Spleen (tissue), 11 donors: ENCODE measurements around the gene SP6. TPM values are rescaled to one million over a fixed set of nuclear protein-coding genes. Genes with fewer than 3 reads are reported as not detected.

Experiments used
- DNase-seq: peaks from one replicate; pipeline ENCODE4 v3.0.0-alpha.2; 2020
- H3K27ac ChIP-seq, 8 donors: fragments of 200-600 bp; sonication (generic) in 7 of 8; 1 replicate in 4 of 8; 2 replicates in 4 of 8; pipeline versions ENCODE4 v1.5.0 to v1.8.0; 2016 to 2021; ENCODE audit warnings: inconsistent platforms in 4 of 8, mild to moderate bottlenecking in 4 of 8, moderate library complexity in 1 of 8
- H3K27me3 ChIP-seq, 7 donors: fragments of 200-600 bp; sonication (generic) in 6 of 7; replicated peaks in 1 of 7; 1 replicate in 4 of 7; 2 replicates in 3 of 7; pipeline versions ENCODE4 v1.5.0 to v1.8.0; 2016 to 2021; ENCODE audit warnings: inconsistent platforms in 3 of 7, mild to moderate bottlenecking in 1 of 7
- H3K36me3 ChIP-seq, 6 donors: fragments of 200-600 bp; sonication (generic) in 5 of 6; 1 replicate in 4 of 6; 2 replicates in 2 of 6; pipeline versions ENCODE4 v1.5.0 to v1.8.0; 2016 to 2021; ENCODE audit warnings: inconsistent platforms in 2 of 6
- H3K4me1 ChIP-seq, 6 donors: fragments of 200-600 bp; sonication (generic) in 5 of 6; 1 replicate in 3 of 6; 2 replicates in 3 of 6; pipeline versions ENCODE4 v1.5.0 to v1.8.0; 2016 to 2021; ENCODE audit warnings: inconsistent platforms in 3 of 6
- H3K4me3 ChIP-seq, 8 donors: fragments of 200-600 bp; sonication (generic) in 7 of 8; 1 replicate in 4 of 8; 2 replicates in 4 of 8; pipeline versions ENCODE4 v1.5.0 to v1.8.0; 2016 to 2021; ENCODE audit warnings: inconsistent platforms in 4 of 8, mild to moderate bottlenecking in 4 of 8, moderate library complexity in 2 of 8
- H3K9me3 ChIP-seq, 8 donors: fragments of 200-600 bp; sonication (generic) in 7 of 8; 1 replicate in 4 of 8; 2 replicates in 4 of 8; pipeline versions ENCODE4 v1.5.0 to v1.8.0; 2016 to 2021; ENCODE audit warnings: inconsistent platforms in 4 of 8
- CTCF ChIP-seq, 11 experiments: fragments of 200-600 bp in 7 of 11; fragments of 450-650 bp in 4 of 11; sonication (generic) in 4 of 11; IDR thresholded peaks in 8 of 11; conservative IDR thresholded peaks in 3 of 11; 1 replicate in 7 of 11; 2 replicates in 4 of 11; pipeline versions ENCODE4 v1.4.0 to v1.8.0; 2016 to 2021; ENCODE audit warnings: antibody characterized with exemption in 11 of 11, inconsistent platforms in 4 of 11, mild to moderate bottlenecking in 1 of 11
- POLR2A ChIP-seq, 3 donors: fragments of 450-650 bp; IDR thresholded peaks; one replicate each; pipeline ENCODE4 v1.5.1; 2017; ENCODE audit warnings: antibody characterized with exemption in 3 of 3, mild to moderate bottlenecking in 1 of 3
- POLR2AphosphoS5 ChIP-seq, 3 donors: sonication (generic); formaldehyde crosslinking; IDR thresholded peaks; one replicate each; pipeline ENCODE4 v1.5.1; 2017; ENCODE audit warnings: antibody characterized with exemption in 3 of 3
- WGBS, 5 donors: extraction: QIAGEN DNeasy Blood & Tissue Kit in 3 of 5; methylation state at CpG; one replicate each; pipeline versions ENCODE4 v1.1.5 to v1.1.7; 2013 to 2018; 5-methylcytosine and 5-hydroxymethylcytosine counted together
- intact Hi-C: fragments of 100-400 bp; cut with DNase I; formaldehyde crosslinking; loops from one replicate; pipeline ENCODE4 v1.15.0; 2023; ENCODE audit warnings: low total_unique reads
- polyA plus RNA-seq, 3 donors: library from polyadenylated mRNA; stranded (reverse); fragments of 200-250 nt; gene quantifications; one replicate each; pipeline ENCODE4 v1.2.1, GENCODE V29; 2013
- total RNA-seq, 7 donors: library from RNA; depleted of rRNA in 3 of 7; stranded (reverse); fragments of >200 nt in 3 of 7; fragmentation: NEBNext Ultra II Directional in 4 of 7; extraction: Animal tissue kit (Norgen Biotek cat#: 25700) in 4 of 7; gene quantifications; one replicate each; pipeline versions ENCODE4 v1.1.0 to v1.2.1, GENCODE V29; 2016 to 2021
- donor health status: healthy with polysubstance abuse.
- donor health status: DM: no; HTN: no; CAD: no; lungs with moderate emphysema.
- donor health status: DM: no; HTN: no; CAD: no.
- donor health status: Bipolar disorder and iron deficiency.
- donor health status: healthy.
- donor health status: DM: no; HTN: no; CAD: no.
- donor health status: DM: yes; HTN: yes; CAD: no.

SP6 gene
- total and polyA plus RNA-seq, 10 donors: 0.11 to 3.0 (median 1.1) TPM

GRCh38 chr17:47889734-47890529, 39.0 kb upstream of the SP6 start:
- no peak overlapping the region for H3K4me3 ChIP-seq
- TF ChIP-seq CTCF (IDR thresholded peaks at IDR 0.05 in 8 of 11, conservative IDR thresholded peaks at IDR 0.05 in 3 of 11): peak; percentile 84 to 98 (median 94)
- TF ChIP-seq POLR2AphosphoS5 (IDR thresholded peaks at IDR 0.05): peak in 2 of 3 donors; percentile 37 to 45
- TF ChIP-seq POLR2A (IDR thresholded peaks at IDR 0.05): no peak
- intact Hi-C loops: loop anchor here (2.0 kb wide), 1 partner anchor 47 kb away; no protein-coding TSS in a partner anchor
- no peaks in the 10 kb centered on the region for H3K36me3 ChIP-seq
- DNase-seq: peak; percentile 96
- WGBS, 5 donors: 35 to 48% (median 45%) methylated on average over 8 to 11 of the region's 11 CpGs
- H3K27ac ChIP-seq: no peak overlapping the region
- H3K4me1 ChIP-seq: peaks cover 0 to 49% (median 26%) of the 10 kb centered on the region in 6 donors
- no peaks in the 10 kb centered on the region for H3K27me3 ChIP-seq
- no peaks in the 10 kb centered on the region for H3K9me3 ChIP-seq

GRCh38 chr17:47888293-47888692, 37.3 kb upstream of the SP6 start:
- TF ChIP-seq POLR2AphosphoS5 (IDR thresholded peaks at IDR 0.05): no peak
- no peak for TF ChIP-seq POLR2A (IDR thresholded peaks at IDR 0.05)
- no peak for TF ChIP-seq CTCF (IDR thresholded peaks at IDR 0.05 in 8 of 11, conservative IDR thresholded peaks at IDR 0.05 in 3 of 11)
- DNase-seq: no peak
- Histone ChIP-seq H3K4me3 (no peak overlapping the region), H3K4me1 (peaks cover 0 to 48% (median 20%) of the 10 kb centered on the region in 6 donors), H3K36me3 (no peaks in the 10 kb centered on the region), H3K27ac (no peak overlapping the region), H3K9me3 (no peaks in the 10 kb centered on the region), H3K27me3 (no peaks in the 10 kb centered on the region)
- 60 to 91% (median 82%) methylated on average over 6 of the region's 6 CpGs for WGBS, 5 donors
- intact Hi-C loops: no loop called here

- no peak for TF ChIP-seq POLR2A (IDR thresholded peaks at IDR 0.05)
- Histone ChIP-seq H3K27ac (peak overlapping the region in 1 of 8 donors; percentile 25), H3K36me3 (no peaks in the 10 kb centered on the region), H3K4me3 (no peak overlapping the region), H3K4me1 (peaks cover 7 to 52% (median 28%) of the 10 kb centered on the region in 6 donors), H3K27me3 (no peaks in the 10 kb centered on the region), H3K9me3 (no peaks in the 10 kb centered on the region)
- intact Hi-C loops: no loop called here
- WGBS, 5 donors: 63 to 70% (median 68%) methylated on average over 9 to 11 of the region's 11 CpGs
- no peak for DNase-seq
Measured at GRCh38 chr17:47884905-47885730, 34.2 kb upstream of the SP6 start.

- H3K27ac ChIP-seq: no peak overlapping the region
- H3K27me3 ChIP-seq: no peaks in the 10 kb centered on the region
- H3K4me3 ChIP-seq: no peak overlapping the region
- 50 to 67% (median 53%) methylated on average over 5 of the region's 5 CpGs for WGBS, 5 donors
- no peaks in the 10 kb centered on the region for H3K9me3 ChIP-seq
- no peak for DNase-seq
- H3K4me1 ChIP-seq: peaks cover 7 to 45% (median 24%) of the 10 kb centered on the region in 6 donors
- no peaks in the 10 kb centered on the region for H3K36me3 ChIP-seq
- no peak for TF ChIP-seq CTCF (IDR thresholded peaks at IDR 0.05 in 8 of 11, conservative IDR thresholded peaks at IDR 0.05 in 3 of 11)
- TF ChIP-seq POLR2A (IDR thresholded peaks at IDR 0.05): no peak
- no peak for TF ChIP-seq POLR2AphosphoS5 (IDR thresholded peaks at IDR 0.05)
- intact Hi-C loops: no loop called here
Measured at GRCh38 chr17:47884427-47884740, 33.4 kb upstream of the SP6 start.
